ENCODE measurements around the gene DPYD. TPM values are rescaled to one million over a fixed set of nuclear protein-coding genes. Genes with fewer than 3 reads are reported as not detected.

DPYD gene
- total RNA-seq, 1 experiment from 2014 or later: 0.46 TPM

DNA sequence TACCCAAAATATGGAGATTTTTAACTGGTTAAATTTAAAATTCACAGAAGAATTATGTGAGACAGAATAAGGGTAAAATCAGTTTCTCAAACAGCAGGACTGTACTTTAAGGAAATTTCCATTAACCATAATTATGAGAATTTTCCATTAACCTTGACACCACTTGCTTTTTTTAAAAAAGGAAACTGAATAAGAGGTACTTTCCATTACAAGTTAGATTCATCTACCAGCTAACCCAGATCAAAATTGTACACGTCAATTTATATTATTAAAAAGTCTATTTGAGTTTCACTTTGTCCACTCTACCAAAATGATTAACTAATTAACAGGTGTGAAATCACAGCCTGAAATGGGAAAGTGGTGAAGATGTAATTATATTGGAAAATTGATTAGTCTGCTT is 414.5 kb downstream of the DPYD start:
- DNase-seq (ENCODE audit: low spot score) (no peak), ATAC-seq (no peak)
- no peak overlapping the region for H3K4me3 Mint-ChIP-seq
- CTCF ChIA-PET: no interaction called here
- H3K27ac Mint-ChIP-seq: no peak overlapping the region
- H3K36me3 Mint-ChIP-seq: no peaks in the 10 kb centered on the region
- POLR2A ChIA-PET: no interaction called here
- H3K9me3 Mint-ChIP-seq: no peaks in the 10 kb centered on the region
- no peak for TF ChIP-seq ZNF423 (CRISPR knock-in tag; IDR thresholded peaks at IDR 0.05)
- TF ChIP-seq ZNF416 (CRISPR knock-in tag; IDR thresholded peaks at IDR 0.05): no peak
- TF ChIP-seq, protein P1, sequence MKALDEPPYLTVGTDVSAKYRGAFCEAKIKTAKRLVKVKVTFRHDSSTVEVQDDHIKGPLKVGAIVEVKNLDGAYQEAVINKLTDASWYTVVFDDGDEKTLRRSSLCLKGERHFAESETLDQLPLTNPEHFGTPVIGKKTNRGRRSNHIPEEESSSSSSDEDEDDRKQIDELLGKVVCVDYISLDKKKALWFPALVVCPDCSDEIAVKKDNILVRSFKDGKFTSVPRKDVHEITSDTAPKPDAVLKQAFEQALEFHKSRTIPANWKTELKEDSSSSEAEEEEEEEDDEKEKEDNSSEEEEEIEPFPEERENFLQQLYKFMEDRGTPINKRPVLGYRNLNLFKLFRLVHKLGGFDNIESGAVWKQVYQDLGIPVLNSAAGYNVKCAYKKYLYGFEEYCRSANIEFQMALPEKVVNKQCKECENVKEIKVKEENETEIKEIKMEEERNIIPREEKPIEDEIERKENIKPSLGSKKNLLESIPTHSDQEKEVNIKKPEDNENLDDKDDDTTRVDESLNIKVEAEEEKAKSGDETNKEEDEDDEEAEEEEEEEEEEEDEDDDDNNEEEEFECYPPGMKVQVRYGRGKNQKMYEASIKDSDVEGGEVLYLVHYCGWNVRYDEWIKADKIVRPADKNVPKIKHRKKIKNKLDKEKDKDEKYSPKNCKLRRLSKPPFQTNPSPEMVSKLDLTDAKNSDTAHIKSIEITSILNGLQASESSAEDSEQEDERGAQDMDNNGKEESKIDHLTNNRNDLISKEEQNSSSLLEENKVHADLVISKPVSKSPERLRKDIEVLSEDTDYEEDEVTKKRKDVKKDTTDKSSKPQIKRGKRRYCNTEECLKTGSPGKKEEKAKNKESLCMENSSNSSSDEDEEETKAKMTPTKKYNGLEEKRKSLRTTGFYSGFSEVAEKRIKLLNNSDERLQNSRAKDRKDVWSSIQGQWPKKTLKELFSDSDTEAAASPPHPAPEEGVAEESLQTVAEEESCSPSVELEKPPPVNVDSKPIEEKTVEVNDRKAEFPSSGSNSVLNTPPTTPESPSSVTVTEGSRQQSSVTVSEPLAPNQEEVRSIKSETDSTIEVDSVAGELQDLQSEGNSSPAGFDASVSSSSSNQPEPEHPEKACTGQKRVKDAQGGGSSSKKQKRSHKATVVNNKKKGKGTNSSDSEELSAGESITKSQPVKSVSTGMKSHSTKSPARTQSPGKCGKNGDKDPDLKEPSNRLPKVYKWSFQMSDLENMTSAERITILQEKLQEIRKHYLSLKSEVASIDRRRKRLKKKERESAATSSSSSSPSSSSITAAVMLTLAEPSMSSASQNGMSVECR (CRISPR knock-in tag; IDR thresholded peaks at IDR 0.05; ENCODE audit: borderline replicate concordance): no peak
- TF ChIP-seq, protein P2, sequence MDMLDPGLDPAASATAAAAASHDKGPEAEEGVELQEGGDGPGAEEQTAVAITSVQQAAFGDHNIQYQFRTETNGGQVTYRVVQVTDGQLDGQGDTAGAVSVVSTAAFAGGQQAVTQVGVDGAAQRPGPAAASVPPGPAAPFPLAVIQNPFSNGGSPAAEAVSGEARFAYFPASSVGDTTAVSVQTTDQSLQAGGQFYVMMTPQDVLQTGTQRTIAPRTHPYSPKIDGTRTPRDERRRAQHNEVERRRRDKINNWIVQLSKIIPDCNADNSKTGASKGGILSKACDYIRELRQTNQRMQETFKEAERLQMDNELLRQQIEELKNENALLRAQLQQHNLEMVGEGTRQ (CRISPR knock-in tag; IDR thresholded peaks at IDR 0.05): no peak
- 0 out of 2 replicates have a peak, but pooled peaks cover 5% of the 10 kb centered on the region for H3K4me1 Mint-ChIP-seq
- no peaks in the 10 kb centered on the region; the same call in 1 of the 2 replicates for H3K27me3 Mint-ChIP-seq (ENCODE audit: low read depth)

DNA sequence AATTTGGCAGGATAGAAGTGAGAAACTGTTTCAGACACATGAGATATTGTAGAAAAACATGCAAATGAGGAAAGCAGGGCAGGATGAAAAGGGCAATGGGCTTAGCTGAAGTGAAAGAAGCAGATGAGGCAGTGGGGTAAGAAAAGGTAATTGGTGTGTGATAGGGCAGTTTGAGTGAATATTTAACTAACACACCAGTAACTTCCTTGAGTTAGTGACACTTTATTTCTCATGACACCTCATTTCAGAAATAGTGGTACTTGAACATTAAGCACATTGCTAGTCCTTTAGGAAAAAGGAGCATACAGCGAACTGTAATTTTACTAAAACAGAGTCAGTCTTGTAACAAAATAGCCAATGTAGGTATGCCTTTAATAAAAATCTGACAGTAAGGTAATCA is 415.0 kb downstream of the DPYD start:
- H3K36me3 Mint-ChIP-seq: no peaks in the 10 kb centered on the region

More for the DNA sequence above, 415.0 kb downstream of the DPYD start:
- H3K27ac Mint-ChIP-seq: no peak overlapping the region
- ATAC-seq (no peak), DNase-seq (ENCODE audit: low spot score) (no peak)
- H3K27me3 Mint-ChIP-seq (ENCODE audit: low read depth): no peaks in the 10 kb centered on the region; the same call in 1 of the 2 replicates
- TF ChIP-seq, protein P3, sequence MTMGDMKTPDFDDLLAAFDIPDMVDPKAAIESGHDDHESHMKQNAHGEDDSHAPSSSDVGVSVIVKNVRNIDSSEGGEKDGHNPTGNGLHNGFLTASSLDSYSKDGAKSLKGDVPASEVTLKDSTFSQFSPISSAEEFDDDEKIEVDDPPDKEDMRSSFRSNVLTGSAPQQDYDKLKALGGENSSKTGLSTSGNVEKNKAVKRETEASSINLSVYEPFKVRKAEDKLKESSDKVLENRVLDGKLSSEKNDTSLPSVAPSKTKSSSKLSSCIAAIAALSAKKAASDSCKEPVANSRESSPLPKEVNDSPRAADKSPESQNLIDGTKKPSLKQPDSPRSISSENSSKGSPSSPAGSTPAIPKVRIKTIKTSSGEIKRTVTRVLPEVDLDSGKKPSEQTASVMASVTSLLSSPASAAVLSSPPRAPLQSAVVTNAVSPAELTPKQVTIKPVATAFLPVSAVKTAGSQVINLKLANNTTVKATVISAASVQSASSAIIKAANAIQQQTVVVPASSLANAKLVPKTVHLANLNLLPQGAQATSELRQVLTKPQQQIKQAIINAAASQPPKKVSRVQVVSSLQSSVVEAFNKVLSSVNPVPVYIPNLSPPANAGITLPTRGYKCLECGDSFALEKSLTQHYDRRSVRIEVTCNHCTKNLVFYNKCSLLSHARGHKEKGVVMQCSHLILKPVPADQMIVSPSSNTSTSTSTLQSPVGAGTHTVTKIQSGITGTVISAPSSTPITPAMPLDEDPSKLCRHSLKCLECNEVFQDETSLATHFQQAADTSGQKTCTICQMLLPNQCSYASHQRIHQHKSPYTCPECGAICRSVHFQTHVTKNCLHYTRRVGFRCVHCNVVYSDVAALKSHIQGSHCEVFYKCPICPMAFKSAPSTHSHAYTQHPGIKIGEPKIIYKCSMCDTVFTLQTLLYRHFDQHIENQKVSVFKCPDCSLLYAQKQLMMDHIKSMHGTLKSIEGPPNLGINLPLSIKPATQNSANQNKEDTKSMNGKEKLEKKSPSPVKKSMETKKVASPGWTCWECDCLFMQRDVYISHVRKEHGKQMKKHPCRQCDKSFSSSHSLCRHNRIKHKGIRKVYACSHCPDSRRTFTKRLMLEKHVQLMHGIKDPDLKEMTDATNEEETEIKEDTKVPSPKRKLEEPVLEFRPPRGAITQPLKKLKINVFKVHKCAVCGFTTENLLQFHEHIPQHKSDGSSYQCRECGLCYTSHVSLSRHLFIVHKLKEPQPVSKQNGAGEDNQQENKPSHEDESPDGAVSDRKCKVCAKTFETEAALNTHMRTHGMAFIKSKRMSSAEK (CRISPR knock-in tag; IDR thresholded peaks at IDR 0.05; ENCODE audit: borderline replicate concordance): no peak
- TF ChIP-seq, protein P4, sequence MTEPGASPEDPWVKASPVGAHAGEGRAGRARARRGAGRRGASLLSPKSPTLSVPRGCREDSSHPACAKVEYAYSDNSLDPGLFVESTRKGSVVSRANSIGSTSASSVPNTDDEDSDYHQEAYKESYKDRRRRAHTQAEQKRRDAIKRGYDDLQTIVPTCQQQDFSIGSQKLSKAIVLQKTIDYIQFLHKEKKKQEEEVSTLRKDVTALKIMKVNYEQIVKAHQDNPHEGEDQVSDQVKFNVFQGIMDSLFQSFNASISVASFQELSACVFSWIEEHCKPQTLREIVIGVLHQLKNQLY (CRISPR knock-in tag; IDR thresholded peaks at IDR 0.05): no peak
- no peak for TF ChIP-seq IRF2 (CRISPR knock-in tag; IDR thresholded peaks at IDR 0.05; ENCODE audit: borderline replicate concordance, low read depth)
- TF ChIP-seq, protein P5, sequence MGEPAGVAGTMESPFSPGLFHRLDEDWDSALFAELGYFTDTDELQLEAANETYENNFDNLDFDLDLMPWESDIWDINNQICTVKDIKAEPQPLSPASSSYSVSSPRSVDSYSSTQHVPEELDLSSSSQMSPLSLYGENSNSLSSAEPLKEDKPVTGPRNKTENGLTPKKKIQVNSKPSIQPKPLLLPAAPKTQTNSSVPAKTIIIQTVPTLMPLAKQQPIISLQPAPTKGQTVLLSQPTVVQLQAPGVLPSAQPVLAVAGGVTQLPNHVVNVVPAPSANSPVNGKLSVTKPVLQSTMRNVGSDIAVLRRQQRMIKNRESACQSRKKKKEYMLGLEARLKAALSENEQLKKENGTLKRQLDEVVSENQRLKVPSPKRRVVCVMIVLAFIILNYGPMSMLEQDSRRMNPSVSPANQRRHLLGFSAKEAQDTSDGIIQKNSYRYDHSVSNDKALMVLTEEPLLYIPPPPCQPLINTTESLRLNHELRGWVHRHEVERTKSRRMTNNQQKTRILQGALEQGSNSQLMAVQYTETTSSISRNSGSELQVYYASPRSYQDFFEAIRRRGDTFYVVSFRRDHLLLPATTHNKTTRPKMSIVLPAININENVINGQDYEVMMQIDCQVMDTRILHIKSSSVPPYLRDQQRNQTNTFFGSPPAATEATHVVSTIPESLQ (CRISPR knock-in tag; IDR thresholded peaks at IDR 0.05): no peak
- no peak for TF ChIP-seq ZNF219 (CRISPR knock-in tag; IDR thresholded peaks at IDR 0.05; ENCODE audit: borderline replicate concordance)
- TF ChIP-seq, protein P6, sequence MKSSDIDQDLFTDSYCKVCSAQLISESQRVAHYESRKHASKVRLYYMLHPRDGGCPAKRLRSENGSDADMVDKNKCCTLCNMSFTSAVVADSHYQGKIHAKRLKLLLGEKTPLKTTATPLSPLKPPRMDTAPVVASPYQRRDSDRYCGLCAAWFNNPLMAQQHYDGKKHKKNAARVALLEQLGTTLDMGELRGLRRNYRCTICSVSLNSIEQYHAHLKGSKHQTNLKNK (CRISPR knock-in tag; IDR thresholded peaks at IDR 0.05): no peak
- no peak for TF ChIP-seq ESRRA (CRISPR knock-in tag; IDR thresholded peaks at IDR 0.05; ENCODE audit: borderline replicate concordance)
- H3K9me3 Mint-ChIP-seq: no peaks in the 10 kb centered on the region
- 0 out of 2 replicates have a peak, but pooled peaks cover 5% of the 10 kb centered on the region for H3K4me1 Mint-ChIP-seq
- ChIA-PET CTCF (no interaction called here), POLR2A (no interaction called here)
- no peak overlapping the region for H3K4me3 Mint-ChIP-seq

Measured in WTC11 (cell line).